GM20431 (cell line): ENCODE measurements around the gene GSTM2.

Experiments used
- in situ Hi-C: fragments of 300-500 bp; cut with MseI, MboI; formaldehyde crosslinking; loops from one replicate; pipeline ENCODE4 v1.15.0; 2020; ENCODE audit warnings: low sequenced_read_pairs; ENCODE audit not compliant: unreplicated experiment

Gene GSTM2

DNA sequence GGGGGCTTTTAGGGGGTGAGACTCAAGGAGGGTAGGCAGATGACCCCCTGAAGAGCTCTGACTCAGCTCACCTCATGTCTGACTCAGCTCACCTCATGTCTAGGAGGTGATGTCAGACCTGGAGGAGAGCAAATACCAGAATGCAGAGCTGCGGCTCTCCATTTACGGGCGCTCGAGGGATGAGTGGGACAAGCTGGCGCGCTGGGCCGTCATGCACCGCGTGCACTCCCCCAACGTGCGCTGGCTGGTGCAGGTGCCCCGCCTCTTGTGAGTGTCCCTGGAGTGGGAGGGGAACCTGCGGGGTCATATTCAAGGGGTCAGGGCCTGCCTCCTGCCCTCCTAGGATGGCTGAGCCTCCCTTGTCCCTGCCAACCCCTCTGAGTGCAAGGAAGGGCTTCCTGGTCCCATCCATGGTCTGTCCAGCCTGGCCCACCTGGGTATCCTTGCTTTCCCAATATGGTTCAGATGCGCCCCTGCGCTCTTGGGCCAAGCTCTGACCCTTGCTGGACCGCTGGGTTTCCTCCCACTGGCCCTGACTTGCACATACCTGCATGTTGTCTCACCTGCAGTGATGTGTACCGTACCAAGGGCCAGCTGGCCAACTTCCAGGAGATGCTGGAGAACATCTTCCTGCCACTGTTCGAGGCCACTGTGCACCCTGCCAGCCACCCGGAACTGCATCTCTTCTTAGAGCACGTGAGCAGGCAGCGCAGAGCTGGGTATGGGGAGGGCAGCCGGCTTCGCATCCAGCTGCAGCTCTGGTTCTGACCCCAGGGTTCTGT is 39.1 kb upstream of the GSTM2 start:
- in situ Hi-C loops, result loop anchor here (5.0 to 25.0 kb wide), 2 partner anchors 81 to 359 kb away; partner anchors contain the start of genes AHCYL1 and GNAI3

DNA sequence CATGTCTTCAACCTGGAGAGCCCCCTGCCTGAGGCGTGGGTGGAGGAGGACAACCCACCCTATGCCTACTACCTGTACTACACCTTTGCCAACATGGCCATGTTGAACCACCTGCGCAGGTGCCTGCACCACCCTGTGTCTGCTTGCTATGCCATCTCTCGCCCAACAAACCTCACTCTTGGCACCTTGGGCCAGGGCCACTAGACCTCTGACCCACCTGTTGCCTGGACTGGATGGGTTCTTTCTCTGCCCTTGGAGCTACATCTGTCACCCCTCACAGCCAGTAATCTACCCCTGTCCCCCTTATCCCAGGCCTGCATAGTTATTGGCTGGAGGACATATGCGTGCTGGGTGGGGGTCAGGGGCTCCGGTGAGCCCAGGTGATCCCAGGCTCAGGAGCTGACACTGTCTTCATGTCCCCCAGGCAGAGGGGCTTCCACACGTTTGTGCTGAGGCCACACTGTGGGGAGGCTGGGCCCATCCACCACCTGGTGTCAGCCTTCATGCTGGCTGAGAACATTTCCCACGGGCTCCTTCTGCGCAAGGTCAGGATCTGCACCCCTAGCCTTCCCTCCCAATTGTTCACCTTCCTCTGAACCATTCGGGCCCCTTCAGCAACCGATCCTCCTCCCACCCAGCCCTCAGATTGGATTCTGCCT is 38.4 kb upstream of the GSTM2 start:
- in situ Hi-C loops, result loop anchor here (5.0 to 25.0 kb wide), 2 partner anchors 82 to 358 kb away; partner anchors contain the start of genes AHCYL1 and GNAI3

DNA sequence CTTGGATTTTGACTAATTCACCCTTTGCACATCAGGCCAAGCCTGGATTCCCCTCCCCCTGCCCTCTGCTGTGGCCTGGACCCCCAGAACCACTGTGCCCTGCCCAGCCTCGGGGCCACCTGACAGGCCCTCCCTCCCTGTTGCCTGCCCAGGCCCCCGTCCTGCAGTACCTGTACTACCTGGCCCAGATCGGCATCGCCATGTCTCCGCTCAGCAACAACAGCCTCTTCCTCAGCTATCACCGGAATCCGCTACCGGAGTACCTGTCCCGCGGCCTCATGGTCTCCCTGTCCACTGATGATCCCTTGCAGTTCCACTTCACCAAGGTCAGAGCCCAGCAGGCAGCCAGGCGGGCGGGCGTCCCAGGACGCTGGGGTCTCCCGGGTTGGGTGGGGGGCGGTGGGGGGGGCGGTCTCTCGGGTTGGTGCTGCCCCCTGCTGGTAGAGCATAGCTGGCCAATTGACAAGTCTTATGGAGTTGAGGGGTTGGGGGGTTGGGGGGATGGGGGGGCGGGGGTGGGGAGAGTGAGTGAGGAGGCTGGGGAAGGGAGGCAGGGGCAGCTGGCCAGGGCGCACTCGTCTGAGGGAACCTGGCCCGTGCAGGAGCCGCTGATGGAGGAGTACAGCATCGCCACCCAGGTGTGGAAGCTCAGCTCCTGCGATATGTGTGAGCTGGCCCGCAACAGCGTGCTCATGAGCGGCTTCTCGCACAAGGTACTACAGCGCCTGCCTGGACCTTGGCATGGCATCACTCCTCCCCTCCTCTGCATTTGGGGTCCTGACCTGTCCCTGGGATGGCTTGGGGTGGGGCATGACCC is 37.6 kb upstream of the GSTM2 start:
- in situ Hi-C loops, result loop anchor here (25.0 kb wide), 1 partner anchor 357 kb away; the partner anchor contains the start of gene AHCYL1

DNA sequence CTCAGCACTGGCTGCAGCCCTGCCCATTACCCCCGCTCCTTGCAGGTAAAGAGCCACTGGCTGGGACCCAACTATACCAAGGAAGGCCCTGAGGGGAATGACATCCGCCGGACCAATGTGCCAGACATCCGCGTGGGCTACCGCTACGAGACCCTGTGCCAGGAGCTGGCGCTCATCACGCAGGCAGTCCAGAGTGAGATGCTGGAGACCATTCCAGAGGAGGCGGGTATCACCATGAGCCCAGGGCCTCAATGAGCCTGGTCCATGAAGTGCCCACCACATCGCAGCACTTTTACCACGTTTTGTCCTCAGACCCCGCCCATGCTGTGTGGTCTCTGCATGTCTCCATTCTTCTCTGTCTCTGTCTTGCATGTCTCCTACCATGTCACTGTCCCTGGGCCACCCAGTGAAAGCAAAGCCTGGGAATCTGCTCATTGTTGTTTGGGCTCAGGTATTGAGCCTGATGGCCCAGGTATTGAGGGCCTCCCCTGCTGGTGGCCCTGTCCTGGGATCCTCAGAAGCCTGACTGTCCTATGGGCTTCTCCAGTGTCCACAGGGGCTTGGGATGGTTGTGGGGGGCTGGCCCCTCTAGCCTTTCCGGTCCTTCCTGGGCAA is 36.9 kb upstream of the GSTM2 start:
- in situ Hi-C loops, result loop anchor here (25.0 kb wide), 1 partner anchor 356 kb away; the partner anchor contains the start of gene AHCYL1

DNA sequence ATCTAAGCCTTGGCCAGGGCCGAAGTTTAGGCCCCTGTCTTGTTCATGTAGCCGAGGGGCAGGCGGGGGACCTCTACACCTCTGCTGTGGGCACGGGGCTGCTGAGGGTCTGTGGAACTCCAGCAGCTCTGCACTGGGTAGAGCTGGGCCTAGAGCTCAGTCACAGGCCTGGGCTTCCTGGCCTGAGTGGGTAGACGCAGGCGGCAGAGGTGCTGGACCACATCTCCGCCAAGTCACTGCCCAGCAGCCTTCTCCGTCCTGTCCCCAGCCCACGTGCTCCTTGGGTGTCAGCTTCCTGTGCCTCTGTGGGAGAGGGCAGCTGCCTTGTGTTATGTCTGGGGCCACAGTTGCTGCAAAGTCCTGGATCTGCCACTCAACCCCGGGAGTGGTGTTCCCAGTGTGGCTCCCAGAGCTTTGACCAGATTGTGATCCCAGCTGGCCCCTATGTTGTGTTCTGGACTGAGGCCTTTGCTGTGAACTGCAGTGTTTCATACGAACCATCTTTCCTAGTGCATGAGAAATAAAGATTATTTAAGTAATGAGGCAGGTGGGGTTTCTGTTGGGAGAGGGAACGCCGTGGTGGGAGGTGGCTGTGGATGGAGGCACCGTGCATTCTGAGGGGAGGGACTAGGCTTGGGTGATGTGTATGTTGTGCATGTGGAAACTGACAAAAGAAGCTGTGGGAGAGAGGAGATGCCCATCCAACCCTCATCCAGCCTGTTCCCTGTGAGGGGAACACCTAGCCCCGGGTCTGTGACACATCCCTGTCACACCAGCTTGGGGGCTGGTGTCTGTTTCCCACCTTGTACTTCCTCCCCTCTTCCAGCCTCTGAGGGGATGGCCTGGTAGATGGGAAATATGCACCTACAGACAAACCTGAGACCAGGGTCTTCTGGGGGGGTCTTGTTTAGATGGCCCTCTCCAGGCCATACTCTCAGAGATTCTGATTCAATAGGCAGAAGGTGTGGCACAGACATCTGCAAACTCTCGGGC is 36.0 kb upstream of the GSTM2 start:
- in situ Hi-C loops, result loop anchor here (25.0 kb wide), 1 partner anchor 355 kb away; the partner anchor contains the start of gene AHCYL1

DNA sequence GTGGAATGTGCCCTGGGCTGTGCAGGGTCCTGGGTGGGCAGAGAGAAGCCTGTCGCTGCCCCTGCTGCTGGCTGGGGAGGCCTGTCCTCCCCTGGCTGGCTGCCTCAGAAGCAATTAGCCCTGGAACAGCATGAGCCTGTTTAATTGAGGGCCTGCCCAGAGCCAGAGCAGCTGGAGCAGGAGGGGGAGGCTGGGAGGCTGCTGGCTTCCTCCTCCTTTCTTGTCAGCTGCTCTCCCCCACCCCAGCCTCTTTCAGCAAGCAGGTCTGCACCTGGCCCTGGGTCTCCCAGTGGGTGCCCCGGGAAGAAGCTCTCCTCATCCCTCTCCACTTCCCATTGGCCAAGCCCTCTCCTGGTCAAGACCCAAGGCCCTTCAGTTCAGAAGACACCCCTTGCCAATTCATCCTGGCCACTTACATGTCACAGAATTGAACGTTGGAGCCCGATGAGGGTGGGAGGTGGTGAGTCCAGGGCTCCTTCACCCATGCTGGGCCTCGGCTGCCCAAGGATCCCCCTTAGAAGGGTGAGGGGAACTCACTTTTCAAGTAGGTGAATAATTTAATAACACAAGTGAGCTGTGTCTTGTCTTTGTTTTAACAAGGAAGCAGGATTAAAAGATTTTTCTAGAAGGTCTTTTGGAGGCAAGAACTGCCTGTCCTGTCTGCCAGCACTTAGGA is 35.0 kb upstream of the GSTM2 start:
- in situ Hi-C loops, result loop anchor here (25.0 kb wide), 1 partner anchor 354 kb away; the partner anchor contains the start of gene AHCYL1

DNA sequence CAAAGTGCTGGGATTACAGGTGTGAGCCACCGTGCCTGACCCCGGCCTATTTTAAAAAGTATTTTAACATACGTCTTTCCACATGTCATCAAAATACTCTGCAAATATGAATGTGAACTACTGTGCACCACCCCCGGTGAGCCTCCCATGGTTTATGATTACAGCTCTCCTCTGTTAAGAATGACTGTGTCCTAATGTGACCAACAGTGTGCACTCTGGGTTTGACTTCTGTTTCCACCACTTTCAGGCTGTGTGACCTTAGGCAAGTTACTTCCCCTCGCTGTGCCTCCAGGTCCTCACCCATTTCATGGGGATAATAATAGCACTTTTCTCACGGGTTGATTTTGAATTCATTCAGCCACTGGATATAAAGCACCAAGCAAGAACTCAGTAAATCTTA is 33.6 kb upstream of the GSTM2 start:
- in situ Hi-C loops, result loop anchor here (25.0 kb wide), 1 partner anchor 353 kb away; the partner anchor contains the start of gene AHCYL1

DNA sequence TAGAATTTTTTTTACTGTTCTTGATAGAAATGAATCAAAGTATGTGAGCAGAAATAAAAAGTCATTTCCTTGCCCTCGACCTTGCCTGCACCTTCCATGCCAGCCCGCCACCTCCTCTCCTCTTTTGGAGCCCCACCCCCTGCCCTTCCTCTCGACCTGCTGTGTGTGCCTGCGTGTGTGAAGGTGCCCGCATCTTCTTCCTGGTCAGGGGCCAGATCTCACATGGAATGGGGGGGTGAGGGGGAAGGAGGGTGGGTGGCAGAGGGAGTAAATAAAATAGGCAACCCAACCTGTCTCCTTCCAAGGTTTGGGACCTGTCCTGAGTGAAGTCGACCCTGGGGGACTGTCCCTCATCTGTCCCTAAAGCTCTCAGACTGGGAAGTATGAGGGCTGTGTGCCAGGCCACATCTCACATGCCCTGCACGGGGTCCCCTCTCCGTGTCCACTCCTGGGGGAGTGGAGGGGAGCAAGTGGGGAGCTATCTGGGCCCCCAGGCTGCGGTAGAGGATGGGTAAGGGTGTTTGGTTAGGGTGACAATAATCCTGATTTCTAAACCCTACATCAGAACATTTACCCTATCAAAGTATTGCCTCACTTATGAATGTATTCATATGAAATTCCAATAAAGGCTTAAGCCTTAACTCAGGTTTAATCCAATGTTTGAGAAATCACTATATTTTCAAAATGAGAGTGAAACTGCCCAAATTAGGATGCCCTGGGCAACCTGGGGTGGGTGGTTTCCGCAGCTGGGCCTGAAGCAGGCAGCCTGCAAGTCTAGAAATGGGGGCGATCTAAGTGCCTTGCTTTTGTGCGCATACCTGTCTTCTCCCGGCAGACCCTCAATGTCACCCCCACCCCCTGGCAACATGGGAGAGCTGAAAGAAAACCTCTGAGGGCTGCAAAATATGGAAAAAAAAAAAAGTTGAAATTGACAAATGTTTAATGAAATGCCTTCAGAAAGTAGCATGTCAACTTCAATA is 32.8 kb upstream of the GSTM2 start:
- in situ Hi-C loops, result loop anchor here (25.0 kb wide), 1 partner anchor 352 kb away; the partner anchor contains the start of gene AHCYL1

DNA sequence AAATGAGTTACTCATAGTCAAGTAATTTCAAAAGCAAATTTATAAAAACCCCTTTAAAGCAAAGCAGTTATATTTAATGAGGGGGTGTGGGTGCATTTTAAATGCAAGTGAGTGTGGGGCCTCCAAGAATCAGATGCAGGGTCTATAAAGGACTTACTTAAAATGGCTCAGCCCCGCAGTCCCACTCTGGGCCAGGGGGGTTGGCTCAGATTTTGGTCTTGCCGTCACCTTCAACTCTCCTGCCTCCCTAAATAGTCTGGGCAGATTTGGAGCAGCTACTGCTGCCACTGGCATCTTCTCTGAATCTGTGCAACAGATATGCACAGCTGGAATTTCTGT is 32.0 kb upstream of the GSTM2 start:
- in situ Hi-C loops, result loop anchor here (25.0 kb wide), 1 partner anchor 351 kb away; the partner anchor contains the start of gene AHCYL1

DNA sequence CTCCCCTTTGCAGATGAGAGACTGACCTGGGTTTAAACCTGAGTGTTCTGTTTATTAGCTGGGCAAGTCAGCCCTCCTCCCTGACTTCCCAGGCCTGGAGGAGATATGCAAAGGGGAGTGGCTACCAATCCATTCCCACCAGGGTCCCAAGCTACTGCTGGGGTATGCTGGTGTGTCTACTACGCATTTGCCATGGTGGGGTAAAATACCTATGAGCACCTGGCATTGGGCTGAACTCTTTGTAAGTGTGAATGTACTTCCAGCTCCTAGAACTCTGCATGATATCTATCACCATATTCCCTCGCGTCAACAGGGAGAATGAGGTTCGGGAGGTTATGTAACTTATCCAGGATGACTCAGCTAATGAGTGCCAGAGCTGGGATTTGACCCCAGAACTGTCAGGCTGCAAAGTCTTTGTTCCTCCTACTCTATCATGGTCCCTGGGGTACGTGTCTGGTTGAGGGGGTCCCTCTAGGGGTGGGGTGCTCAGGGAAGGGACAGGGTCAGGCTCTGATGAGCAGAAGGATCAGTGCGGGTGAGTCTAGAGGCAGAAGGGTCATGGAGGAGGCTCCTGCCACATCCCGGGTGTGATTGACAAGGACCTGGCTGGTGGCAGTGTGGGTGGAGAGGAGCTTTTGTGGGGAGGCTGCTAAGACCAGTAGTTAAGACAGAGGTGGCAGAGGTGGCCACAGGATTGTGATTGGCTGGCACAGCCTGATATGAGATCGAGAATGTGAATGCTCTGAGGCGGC is 31.5 kb upstream of the GSTM2 start:
- in situ Hi-C loops, result loop anchor here (25.0 kb wide), 1 partner anchor 351 kb away; the partner anchor contains the start of gene AHCYL1

DNA sequence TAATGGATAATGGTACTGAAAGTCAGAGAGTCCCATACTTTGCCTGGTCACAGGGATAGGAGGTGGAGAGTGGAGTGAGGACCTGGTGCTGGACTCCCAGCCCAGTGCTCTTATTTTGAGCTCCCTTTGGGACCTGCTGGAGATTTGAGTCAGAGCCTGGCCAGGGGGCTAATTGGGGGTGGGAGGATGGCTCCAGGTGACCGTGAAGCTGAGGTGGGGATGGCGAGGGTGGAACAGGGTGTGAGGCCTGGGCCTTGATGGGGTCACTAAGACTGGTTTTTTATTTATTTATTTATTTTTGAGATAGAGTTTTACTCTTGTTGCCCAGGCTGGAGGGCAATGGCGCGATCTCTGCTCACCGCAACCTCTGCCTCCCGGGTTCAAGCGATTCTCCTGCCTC is 30.4 kb upstream of the GSTM2 start:
- in situ Hi-C loops, result loop anchor here (25.0 kb wide), 1 partner anchor 350 kb away; the partner anchor contains the start of gene AHCYL1

DNA sequence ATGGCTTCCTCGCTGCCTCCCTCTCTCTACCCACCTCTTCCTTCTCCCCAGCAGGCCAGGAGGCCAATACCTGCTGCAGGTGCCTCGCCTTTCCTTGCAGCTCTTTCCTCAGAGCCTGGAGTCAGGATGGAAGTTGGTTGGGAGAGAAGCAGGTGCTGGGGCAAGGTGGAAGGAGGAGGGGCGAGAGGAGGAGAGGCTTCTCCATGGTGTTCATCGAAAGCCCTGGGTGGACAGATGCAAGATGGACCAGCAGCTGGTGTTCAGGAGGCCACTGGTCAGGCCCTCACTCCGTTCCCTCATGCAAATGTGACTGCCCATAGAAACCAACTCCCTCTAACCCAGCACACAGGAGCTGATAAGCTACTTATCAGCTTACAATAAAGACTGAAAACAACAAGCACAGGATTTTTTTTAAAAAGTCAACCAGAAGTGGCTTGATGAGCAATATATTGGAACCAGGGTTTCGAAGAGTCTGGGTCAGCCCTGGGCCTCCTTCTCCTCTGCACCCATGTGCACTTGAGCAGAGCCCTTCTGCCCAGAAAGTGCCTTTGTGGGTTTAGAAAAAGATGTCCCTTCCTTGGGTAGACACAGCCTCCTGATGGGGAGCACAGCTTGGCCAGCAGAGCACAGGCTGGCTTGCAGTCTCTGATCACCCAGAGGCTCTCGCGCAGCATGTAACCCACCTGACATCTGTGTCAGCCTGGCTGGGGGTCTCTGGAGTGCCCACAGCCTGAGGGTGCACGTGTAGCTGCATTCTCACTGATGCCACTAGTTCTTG is 28.6 kb upstream of the GSTM2 start:
- in situ Hi-C loops, result loop anchor here (25.0 kb wide), 1 partner anchor 348 kb away; the partner anchor contains the start of gene AHCYL1

DNA sequence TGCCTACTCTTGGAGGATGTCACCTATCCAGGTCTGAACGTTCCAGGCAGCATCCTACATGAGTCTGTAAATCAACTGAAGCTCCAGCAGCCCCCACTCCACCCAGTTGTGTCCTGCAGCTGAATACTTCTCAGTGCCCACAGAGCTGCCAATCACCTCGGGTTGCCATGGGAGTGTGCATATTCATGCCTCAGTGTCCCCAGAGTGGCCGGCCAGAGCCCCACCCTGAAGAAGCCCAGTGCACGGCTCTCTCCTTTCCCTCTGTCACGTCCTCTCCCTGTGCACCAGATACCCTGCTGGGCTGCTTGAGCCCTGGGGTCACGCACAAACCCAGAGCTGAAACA is 28.0 kb upstream of the GSTM2 start:
- in situ Hi-C loops, result loop anchor here (25.0 kb wide), 1 partner anchor 347 kb away; the partner anchor contains the start of gene AHCYL1

DNA sequence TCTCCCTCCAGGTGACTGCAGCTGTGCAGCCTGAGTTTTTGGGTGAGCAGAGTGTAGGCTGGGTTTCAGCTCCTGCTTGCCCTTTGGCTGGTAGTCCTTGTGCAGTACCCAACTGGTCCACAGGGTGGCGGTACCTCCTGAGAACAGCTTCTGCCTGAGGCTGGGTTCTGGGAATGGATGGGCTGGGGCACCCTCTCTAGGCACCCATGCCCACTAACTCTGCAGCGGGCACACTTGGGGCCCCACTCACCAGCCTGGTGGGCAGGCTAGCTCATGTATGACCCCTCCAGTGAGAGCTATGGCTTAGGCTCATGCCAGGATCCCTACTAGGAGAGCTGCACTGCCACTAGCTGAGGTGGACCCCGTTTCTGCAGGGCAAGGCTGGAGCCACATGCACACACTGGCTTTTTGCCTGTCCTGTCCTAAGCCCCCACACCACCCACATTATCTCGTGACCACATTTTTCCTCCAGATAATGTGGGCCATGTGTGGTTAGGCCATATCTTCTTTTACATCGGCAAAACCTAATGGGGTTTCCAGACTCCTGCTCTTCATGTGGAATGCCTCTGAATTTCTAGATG is 27.5 kb upstream of the GSTM2 start:
- in situ Hi-C loops, result loop anchor here (25.0 kb wide), 1 partner anchor 347 kb away; the partner anchor contains the start of gene AHCYL1
